DMS153 treated with DMSO at 0.1 percent for 48 hours (cell line): ENCODE measurements around the gene POLR2J3.
"Not testable (repeated sequence)": the region's sequence is repeated elsewhere in the genome, so short reads cannot be mapped to it uniquely, and the experiment has no call there.

Source experiments
- DNase-seq: peaks from one replicate; lab custom pipeline; 2025; ENCODE audit not compliant: unreplicated experiment; lab: John Stamatoyannopoulos, UW

POLR2J3 gene

DNA sequence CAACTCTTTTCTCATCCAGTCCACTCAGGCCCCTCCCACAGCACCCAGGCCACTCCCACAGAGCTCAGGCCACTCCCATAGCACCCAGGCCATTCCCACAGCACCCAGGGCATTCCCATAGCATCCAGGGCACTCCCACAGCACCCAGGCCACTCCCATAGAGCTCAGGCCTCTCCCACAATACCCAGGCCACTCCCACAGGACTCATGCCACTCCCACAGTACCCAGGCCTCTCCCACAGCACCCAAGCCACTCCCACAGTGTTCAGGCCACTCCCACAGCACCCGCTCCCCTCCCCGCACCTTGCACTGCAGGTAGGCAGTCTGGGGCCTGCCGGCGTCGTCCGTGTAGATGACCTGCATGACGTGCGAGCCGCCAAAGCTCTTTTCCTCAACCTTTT lies 17.5 kb upstream of the POLR2J3 start:
- DNase-seq, result not testable (repeated sequence)

DNA sequence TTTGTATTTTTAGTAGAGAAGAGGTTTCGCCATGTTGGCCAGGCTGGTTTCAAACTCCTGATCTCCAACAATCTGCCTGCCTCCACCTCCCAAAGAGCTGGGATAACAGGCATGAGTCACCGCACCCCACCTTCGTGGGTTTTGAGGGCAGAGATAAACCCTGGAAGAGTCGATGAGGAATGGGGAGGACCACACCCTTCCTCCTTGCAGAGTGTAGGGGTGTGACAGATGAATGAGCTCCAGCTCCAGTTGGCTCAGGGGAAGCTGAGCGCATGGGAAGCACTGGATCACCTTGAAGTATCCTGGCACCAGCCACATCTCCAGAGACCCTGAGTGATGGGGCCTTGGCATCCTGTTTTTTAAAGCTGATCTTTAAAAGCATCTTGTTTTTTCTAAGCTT lies 11.1 kb upstream of the POLR2J3 start:
- not testable (repeated sequence) for DNase-seq

DNA sequence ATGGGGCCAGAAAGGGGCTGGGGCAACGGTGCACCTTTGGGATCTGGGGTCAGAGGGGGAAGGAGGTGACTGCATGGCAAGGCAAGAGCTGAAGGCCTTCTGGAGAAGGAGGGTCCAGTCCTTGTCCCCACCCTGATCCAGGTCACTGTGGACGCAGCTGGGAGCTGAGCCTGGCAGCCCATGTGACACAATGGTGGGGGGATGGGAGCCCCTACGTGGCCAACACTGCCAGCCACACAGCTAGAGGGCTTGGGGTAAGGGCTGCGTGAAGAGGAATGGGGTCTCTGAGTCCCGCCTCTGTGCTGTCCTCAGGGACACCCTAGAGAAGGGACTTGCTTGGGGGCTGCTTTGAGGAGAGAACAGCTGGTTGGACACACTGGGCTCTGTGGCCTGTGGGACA lies 9.3 kb upstream of the POLR2J3 start:
- DNase-seq, result not testable (repeated sequence)

DNA sequence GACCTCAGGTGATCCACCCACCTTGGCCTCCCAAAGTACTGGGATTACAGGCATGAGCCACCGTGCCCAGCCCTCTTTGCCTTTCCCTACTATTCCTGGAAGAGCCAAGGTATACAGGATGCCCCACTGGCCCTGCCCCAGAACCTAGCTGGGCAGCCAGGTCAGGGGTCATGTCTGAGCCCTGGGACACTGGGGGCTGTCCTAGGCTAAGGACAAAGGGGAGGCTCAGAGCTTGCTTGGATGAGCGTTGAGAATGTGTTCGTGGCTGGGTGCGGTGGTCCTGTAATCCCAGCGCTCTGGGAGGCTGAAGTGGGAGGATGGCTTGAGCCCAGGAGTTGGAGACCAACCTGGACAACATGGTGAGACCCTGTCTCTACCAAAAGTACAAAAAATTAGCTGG lies 6.1 kb upstream of the POLR2J3 start:
- not testable (repeated sequence) for DNase-seq

DNA sequence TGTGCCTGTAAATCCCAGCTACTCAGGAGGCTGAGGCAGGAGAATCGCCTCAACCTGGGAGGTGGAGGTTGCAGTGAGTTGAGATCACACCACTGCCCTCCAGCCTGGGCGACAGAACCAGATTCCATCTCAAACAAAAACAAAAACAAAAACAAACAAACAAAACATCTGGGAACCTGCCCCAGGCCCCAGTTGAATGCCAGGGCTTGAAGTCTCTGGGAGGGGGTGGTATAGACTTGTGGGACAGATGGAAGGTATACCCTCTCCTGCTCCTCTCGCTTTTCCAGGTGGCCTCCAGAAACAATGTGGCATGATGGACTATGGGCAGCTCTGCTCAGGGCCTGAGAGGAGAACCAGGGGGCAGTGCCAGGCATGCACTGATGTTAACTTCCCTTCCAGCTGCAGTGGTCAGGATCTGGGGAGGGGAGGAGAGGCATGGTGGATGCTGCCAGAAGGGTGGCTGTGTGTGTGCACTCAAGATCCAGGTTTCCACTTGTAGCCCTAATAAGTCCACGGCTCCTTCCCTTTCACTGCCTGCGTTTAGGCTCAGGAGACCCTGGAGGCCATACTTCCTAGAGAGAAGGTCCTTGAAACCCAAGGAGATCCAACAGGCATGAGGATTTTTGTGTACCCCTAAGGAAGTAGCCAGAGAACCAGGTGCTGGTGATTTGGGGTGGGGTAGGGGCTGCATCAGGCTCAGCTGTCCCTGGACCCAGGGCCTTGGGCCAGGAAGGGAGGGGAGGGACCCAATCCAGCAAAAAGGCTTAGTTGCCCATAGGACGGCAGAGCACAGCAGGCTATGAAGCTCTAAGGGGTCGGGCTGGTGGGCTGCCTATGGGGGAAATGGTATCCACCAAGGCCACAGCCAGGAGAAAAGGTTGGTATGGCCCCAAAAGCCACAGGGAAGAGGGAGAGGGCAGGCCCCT lies 5.2 kb upstream of the POLR2J3 start:
- not testable (repeated sequence) for DNase-seq

DNA sequence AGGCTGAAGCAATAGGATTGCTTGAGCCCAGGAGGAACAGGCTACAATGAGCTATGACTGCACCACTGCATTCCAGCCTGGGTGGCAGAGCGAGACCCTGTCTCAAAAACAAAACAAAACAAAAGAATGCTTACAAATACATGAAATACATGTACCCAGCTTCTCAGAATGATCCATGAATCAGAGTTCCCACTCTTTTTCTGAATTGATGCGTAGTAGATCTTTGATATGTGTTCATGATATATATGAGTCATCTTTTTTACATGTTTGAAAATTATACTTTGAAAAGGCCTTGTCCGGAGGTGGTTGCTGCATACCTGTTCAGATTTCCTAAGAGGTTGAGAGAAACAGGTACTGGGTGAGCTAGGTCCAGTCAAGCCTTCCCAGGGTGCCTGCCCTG lies 4.0 kb upstream of the POLR2J3 start:
- DNase-seq, result not testable (repeated sequence)

DNA sequence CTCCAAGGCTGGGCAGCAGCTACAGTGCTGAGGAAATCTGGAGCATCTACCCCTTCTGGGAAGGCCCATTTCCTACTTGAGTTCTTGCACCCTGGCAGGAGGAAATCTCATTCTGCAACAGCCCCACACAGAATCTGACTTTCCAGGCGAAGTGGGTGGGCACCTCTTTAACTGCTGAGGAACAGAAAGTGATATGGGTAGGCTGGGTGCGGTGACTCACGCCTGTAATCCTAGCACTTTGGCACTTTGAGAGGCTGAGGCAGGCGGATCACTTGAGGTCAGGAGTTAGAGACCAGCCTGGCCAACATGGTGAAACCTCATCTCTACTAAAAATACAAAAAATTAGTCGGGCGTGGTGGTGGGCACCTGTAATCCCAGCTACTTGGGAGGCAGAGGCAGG lies 2.2 kb upstream of the POLR2J3 start:
- DNase-seq, result not testable (repeated sequence)

DNA sequence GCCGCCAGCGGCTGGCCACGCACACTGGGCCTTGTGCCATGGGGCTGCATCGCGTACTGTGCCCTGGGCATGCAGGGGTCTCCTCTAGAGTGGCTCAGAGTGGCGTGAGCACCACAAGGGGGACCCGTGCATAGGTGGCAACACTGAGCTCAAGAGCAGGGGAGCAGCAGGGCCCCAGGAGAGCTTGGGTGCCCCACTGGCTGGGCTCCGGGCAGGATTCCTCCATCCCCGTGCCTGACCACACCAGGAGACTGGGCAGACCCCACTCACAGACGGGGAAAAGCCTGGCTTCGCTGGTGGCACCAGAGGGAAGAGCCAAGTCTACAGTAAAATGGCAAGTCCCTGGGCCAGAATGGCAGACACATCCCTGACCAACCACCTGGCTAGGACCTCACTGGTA lies 3.8 kb downstream of the POLR2J3 start:
- DNase-seq, result not testable (repeated sequence)

DNA sequence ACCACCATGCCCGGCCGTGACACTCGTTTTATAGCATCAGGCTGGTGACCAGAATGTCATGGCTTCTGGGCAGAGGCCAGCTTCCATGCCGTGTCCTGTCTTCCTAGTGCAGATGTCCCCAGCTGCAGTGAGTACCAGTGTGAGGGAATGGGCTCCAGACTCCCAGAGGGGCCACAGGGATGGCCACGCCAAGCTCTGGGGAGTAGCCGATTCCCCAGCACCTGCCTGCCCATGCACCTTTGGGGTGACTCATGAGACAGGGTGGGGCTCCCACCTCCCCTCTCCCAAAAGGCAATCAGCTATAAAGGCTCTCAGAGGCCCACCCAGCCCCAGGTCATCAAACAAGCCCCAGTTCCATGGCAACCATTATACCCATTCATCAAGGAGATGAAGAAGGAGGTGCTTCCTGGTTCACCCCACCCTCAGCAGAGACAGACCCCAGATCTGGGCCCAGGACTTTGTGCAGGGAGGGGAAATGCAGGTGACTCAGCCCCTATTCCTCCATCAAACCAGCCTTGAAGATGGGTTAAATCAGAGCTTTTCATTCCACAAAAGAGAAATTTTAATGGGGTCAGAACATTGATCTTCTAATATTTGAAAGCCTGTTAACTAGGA lies 21.5 kb downstream of the POLR2J3 start, which contains the start of gene SPDYE2:
SPDYE2 (plus strand) TSS at position 419 of the 615 bp plus-strand sequence. CDS start 2,030 bp downstream, outside the sequence.
- not testable (repeated sequence) for DNase-seq

DNA sequence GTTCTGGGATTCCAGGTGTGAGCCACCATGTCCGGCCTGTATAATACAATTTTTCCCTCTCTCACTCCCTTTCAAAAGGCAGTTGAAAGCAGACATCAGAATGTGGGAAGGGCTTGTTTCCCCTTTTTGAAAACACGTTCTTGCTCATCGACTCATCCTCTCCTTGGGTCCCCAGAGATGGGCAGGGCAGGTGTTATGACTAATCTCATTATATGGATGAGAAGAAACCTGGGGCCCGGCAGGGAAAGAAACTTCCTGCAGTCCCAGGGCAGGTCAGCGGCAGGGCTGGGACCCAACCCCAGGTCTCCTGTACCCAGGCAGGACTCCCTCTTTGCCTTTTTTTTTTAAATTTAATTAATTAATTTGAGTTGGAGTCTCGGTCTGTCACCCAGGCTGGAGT lies 26.0 kb downstream of the POLR2J3 start:
- DNase-seq, result not testable (repeated sequence)

DNA sequence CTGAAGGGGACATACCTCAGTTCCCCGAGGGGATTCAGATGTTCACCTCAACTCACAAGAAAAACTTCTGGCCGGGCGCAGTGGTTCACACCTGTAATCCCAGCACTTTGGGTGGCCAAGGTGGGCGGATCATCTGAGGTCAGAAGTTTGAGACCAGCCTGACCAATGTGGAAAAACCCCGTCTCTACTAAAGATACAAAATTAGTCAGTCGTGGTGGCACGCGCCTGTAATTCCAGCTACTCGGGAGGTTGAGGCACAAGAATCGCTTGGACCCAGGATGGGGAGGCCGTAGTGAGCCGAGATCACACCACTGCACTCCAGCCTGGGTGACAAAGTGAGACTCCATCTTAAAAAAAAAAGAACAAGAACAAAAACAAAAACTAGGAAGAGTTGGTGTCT lies 27.1 kb downstream of the POLR2J3 start:
- not testable (repeated sequence) for DNase-seq

DNA sequence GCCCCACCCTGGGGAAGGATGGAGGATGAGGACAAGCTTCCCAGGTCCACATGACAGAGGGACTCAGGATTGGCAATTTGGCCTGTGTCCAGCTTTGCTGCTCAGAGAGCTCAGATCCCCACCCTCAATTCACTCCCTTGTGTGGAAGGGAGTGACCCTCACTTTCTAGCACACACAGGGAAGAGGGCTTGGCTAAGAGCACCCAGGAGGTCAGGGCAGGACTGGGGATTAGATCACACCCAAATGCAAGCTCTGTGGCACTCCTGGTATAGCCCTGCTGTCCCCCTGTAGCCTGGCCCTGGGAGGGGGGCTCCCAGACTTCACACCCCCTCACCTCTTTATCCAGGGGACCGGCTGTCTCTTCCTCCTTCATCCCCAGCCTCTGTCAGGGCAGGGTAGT lies 28.0 kb downstream of the POLR2J3 start:
- not testable (repeated sequence) for DNase-seq

DNA sequence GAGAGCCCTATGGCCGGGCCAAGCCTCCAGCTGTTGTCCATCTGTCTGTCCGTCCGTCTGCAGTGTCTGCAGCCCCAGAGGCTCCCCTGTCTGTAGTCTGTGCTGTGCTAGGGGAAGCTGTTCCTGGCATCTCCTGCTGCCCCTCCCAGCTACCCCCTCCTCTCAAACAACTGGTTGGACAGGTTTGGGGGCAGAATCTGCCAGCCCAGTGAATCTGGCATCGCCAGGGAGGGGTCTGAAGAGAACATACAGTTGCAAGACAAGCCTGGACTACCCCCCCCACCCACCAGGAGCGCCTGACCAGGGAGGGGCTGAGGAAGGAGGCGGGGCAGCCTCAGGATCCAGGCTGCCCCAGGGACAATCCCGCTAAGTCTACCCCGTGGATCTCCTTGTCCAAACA lies 28.8 kb downstream of the POLR2J3 start, which contains the start of gene UPK3BL2:
UPK3BL2 (minus strand) TSS at position 101 of the 400 bp plus-strand sequence; CDS start at position 41, 60 bp downstream.
- not testable (repeated sequence) for DNase-seq

DNA sequence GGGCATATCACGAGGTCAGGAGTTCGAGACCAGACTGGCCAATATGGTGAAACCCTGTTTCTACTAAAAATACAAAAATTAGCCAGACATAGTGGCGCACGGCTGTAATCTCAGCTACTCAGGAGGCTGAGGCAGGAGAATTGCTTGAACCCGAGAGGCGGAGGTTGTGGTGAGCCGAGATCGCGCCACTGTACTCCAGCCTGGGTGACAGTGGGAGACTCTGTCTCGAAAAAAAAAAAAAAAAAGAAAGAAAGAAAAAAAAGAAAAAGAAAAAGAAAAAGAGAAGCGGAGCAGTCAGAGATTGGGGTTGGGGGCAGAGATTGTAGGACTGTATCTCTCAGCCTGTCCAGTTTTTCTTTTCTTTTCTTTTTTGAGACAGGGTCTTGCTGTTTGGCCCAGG lies 29.6 kb downstream of the POLR2J3 start:
- DNase-seq, result not testable (repeated sequence)

DNA sequence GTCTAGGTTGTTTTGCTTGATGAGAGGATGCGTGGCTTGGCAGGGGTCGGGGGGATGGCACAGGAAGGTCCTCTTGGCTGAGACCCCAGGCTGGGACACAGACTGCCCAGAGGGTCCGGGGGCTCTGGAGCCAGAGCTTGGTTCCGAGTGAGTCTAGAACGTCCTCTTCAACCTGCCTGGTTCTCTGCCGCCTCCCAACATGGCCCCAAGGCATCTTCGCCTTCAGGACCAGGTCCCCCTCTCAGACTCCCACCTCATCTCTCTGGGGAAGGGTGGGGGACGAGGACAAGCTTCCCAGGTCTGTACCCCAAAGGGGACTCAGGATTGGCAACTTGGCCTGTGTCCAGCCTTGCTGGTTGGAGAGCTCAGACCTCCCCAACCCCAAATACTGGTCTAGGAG lies 30.3 kb downstream of the POLR2J3 start:
- not testable (repeated sequence) for DNase-seq

DNA sequence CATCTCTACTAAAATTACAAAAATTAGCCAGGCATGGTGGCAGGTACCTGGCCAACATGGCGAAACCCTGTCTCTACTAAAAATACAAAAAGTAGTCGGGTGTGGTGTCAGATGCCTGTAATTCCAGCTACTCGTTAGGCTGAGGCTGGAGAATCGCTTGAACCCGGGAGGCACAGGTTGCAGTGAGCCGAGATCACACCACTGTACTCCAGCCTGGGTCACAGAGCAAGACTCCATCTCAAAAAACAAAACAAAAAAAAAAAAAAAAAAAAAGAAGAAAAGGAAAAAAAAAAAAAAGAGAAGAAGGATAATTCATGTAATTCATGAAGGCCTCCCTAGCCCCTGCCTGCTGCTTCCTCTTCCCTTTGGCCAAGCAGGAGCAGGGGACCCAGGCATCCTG lies 31.8 kb downstream of the POLR2J3 start:
- not testable (repeated sequence) for DNase-seq

DNA sequence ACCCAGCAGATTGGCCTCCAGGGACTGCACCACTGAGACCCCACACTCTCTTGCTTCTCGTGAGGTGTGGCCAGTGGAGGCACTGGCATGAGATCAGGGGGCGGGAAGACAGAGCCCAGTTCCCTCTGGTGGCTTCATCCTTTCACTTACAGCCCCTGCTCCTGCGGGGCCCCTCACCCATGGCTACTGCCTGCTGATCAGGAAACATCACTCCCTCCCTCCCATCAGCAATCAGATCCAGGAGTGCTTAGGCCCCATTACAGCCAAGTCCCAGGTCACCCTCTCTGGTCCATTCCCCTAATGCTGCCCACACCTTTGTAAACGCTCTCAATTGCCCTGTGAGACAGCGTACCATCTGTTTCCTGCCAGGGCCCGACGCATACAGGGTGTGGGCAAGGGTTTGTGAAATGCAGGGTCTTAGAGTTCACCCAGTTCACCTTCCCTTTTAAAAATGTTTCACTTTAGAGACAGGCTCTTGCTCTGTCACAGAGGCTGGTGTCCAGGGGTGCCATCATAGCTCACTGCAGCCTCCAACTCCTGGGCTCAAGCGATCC lies 37.2 kb downstream of the POLR2J3 start:
- DNase-seq, result not testable (repeated sequence)

DNA sequence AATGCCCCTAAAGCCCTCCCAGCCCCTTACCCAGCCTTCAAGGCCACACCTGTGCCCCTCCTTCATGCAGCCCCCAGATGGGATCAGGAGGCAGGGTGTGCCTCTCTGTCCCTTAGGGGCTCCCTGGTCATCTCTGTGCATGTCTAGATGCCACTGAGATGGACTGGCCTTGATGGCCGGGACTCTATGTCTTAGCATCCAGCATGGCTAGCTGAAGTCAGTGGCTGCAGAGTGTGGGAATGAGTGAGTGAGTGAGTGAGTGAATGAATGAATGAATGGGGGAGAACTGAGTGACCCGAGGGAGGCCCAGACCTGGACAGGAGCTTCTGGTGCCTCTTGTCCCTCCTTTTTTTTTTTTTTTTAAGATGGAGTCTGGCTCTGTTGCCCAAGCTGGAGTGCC lies 40.3 kb downstream of the POLR2J3 start:
- not testable (repeated sequence) for DNase-seq

DNA sequence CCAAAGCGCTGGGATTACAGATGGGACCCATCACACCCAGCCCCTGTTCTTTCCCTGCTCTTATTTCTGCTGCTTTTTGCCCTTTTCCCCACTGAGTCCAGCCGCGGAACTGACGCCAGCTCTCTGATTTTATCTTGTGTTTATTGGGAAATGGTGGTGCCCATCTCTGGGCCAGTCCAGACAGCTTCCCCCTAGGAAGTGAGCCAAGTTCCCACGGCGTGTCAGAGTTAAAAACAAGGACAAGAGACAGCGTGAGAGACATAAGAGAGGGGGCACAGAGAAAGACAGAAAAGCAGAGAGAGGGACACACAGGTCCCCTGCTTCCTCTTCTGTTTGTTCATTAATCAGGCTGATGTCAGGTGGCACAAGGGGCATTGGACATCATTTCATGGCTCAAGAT lies 40.8 kb downstream of the POLR2J3 start:
- not testable (repeated sequence) for DNase-seq

DNA sequence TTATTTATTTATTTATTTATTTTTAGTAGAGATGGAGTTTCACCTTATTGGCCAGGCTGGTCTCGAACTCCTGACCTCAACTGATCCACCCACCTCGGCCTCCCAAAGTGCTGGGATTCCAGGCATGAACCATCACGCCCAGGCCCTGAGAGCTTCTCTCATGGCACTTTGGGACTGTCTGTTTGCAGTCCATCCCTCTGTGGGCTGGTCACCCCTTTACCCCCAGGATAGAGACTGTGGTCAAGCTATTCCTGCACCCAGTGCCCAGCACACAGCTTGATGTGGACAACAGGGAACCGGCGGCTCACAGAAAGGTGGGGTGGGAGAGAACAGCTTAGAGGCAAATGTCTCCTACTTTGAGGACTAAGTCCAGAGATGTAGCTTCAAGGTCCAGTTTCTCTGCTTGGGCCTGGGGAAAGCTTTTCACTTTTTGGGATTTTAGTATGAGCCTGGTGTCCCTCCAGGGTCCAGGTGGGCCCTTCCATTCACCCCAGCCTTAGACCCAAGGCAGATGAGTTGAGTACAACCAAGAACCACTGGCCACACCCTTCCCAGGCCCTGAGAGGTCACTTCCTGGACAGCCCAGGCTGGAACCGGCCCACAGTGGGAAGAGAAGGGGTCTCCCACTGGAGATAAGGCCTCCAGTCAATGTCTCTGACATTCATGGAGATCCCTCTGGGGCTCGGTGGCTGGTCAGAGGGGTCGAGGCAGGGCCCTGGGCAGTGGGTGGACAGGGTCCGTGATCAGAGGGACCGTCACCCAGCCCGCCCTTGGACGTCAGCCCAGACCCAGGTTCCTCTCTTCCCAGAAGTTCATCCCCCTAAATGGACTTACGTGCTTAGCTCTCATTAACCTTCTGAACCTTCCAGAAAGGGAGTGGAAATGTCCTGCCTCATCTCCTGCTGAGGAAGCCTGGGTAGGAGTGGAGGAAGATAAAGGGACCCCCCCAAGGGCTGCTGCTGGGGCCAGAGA lies 44.3 kb downstream of the POLR2J3 start:
- not testable (repeated sequence) for DNase-seq
